GM13977 (cell line): ENCODE data around the gene CELF1.

Experiments used
- DNase-seq: peaks from one replicate; pipeline ENCODE4 v3.0.0; 2012; ENCODE audit warnings: low spot score
- in situ Hi-C: fragments of 300-500 bp; cut with MboI; formaldehyde crosslinking; loops from one replicate; pipeline ENCODE4 v1.12.0; 2022; ENCODE audit warnings: low sequenced_read_pairs, low pct_unique_long_range_greater_than_20kb, mixed read lengths, inconsistent platforms; ENCODE audit not compliant: unreplicated experiment
- TF ChIP-seq, protein P1 (sequence below): IDR thresholded peaks from 2 replicates; pipeline ENCODE4 v1.5.1; 2012; ENCODE audit warnings: mild to moderate bottlenecking, control low read depth; ENCODE audit not compliant: insufficient read depth; ENCODE audit errors: extremely low read depth, missing control alignments

Gene CELF1

GRCh38 chr11:47573321-47573720 lies 20.4 kb upstream of the CELF1 start:
- TF ChIP-seq, protein P1, sequence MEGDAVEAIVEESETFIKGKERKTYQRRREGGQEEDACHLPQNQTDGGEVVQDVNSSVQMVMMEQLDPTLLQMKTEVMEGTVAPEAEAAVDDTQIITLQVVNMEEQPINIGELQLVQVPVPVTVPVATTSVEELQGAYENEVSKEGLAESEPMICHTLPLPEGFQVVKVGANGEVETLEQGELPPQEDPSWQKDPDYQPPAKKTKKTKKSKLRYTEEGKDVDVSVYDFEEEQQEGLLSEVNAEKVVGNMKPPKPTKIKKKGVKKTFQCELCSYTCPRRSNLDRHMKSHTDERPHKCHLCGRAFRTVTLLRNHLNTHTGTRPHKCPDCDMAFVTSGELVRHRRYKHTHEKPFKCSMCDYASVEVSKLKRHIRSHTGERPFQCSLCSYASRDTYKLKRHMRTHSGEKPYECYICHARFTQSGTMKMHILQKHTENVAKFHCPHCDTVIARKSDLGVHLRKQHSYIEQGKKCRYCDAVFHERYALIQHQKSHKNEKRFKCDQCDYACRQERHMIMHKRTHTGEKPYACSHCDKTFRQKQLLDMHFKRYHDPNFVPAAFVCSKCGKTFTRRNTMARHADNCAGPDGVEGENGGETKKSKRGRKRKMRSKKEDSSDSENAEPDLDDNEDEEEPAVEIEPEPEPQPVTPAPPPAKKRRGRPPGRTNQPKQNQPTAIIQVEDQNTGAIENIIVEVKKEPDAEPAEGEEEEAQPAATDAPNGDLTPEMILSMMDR: no peak
- in situ Hi-C loops: no loop called here
- no peak for DNase-seq

- DNase-seq: no peak
- in situ Hi-C loops: no loop called here
- TF ChIP-seq, protein P1: no peak
Observed at GRCh38 chr11:47572715-47573255, 19.9 kb upstream of the CELF1 start.

GRCh38 chr11:47571895-47572294 lies 19.0 kb upstream of the CELF1 start:
- in situ Hi-C loops: no loop called here
- no peak for DNase-seq
- TF ChIP-seq, protein P1: no peak

GRCh38 chr11:47571357-47571729 lies 18.4 kb upstream of the CELF1 start:
- no peak for DNase-seq
- TF ChIP-seq, protein P1: no peak
- in situ Hi-C loops: no loop called here

- in situ Hi-C loops: no loop called here
- DNase-seq: no peak
- TF ChIP-seq, protein P1: no peak
Observed at GRCh38 chr11:47570651-47571356, 17.9 kb upstream of the CELF1 start.

GRCh38 chr11:47569646-47570045 lies 16.7 kb upstream of the CELF1 start:
- TF ChIP-seq, protein P1: no peak
- in situ Hi-C loops: no loop called here
- no peak for DNase-seq
